ENCODE measurements around the gene IDH2. TPM values are rescaled to one million over a fixed set of nuclear protein-coding genes. Genes with fewer than 3 reads are reported as not detected.

The IDH2 gene
- total and polyA plus RNA-seq, 2 donors from 2014 or later: 87.0 to 545 TPM

DNA sequence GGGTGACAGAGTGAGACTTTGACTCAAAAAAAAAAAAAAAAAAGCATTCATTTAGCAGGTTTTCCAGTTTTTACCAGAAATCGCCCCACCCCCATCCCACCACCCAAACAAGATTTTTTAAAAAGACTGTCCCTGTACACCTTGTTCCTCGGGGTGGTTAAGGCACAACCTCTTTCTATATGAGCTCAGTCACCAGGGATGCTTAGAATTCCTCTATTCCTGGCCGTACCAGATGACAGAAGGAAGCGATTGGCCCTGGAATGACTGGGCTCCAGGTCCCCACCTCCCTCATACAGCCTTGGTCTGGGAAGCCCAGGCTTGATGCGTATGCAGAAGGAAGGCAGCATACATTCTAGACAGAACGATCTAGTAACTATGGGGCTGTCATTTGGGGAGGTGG lies 25.6 kb downstream of the IDH2 start:
- no peak for DNase-seq

DNA sequence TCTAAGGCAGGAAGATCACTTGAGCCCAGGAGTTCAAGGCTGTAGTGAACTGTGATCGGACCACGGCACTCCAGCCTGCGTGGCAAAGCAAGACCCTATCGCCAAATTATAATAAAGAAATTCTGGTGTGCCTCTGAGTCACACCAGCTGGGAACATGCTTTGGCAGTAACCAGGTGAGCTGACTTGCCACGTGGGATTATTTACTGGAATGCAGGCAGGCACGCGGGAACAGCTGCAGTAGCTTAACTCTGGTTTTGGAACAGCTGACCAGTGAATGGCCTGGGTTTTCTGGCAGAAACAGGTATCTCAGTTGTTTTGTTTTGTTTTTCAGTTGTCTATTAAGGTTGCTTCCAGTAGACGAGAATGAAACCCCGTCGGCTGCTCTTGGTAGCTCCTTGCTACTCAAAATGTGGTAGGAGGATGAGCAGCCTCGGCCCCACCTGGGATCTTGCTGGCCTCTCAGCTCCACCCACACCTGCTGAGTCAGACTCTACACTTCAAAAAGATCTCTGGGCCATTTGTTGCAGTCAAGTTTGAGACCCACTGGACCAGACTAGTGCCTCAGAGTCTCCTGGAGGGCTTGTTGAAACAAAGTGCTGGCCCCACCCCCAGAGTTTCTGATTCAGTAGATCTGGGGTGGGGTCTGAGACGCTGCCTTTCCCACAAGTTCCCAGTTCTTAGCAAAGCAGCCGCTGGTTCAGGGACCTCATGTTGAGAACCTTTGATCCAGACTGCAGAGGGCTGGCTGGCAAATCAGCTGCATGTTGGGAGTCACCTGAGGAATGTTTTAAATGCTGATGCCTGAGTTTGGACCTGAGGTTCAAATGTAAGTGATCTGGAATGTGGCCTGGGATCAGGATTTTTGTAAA lies 26.6 kb downstream of the IDH2 start:
- no peak for FAIRE-seq
- DNase-seq: peak in 3 of 5 donors; percentile 27 to 83 (median 55)
- H3K27ac ChIP-seq (ENCODE audit: low read depth in 2 of 2, low read length in 2 of 2): peak overlapping the region; percentile 85 to 91
- peaks cover 0 to 16% (median 7%) of the 10 kb centered on the region in 3 donors for H3K4me1 ChIP-seq (ENCODE audit: control insufficient read depth in 2 of 3, insufficient read depth in 2 of 3, low read depth in 1 of 3, low read length in 3 of 3)
- H3K4me3 ChIP-seq (ENCODE audit: low read length in 3 of 3): no peak overlapping the region
- H3K27me3 ChIP-seq (ENCODE audit: control insufficient read depth, insufficient read depth, low read length): no peaks in the 10 kb centered on the region
- intact Hi-C loops (cut with DNase I): loop anchor here (10.0 kb wide), 1 partner anchor 341 kb away; no protein-coding TSS in a partner anchor
- no peaks in the 10 kb centered on the region for H3K9me3 ChIP-seq (ENCODE audit: control insufficient read depth in 2 of 3, insufficient read depth in 1 of 3, low read length in 3 of 3)
- TF ChIP-seq, protein P1, sequence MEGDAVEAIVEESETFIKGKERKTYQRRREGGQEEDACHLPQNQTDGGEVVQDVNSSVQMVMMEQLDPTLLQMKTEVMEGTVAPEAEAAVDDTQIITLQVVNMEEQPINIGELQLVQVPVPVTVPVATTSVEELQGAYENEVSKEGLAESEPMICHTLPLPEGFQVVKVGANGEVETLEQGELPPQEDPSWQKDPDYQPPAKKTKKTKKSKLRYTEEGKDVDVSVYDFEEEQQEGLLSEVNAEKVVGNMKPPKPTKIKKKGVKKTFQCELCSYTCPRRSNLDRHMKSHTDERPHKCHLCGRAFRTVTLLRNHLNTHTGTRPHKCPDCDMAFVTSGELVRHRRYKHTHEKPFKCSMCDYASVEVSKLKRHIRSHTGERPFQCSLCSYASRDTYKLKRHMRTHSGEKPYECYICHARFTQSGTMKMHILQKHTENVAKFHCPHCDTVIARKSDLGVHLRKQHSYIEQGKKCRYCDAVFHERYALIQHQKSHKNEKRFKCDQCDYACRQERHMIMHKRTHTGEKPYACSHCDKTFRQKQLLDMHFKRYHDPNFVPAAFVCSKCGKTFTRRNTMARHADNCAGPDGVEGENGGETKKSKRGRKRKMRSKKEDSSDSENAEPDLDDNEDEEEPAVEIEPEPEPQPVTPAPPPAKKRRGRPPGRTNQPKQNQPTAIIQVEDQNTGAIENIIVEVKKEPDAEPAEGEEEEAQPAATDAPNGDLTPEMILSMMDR (IDR thresholded peaks at IDR 0.05; ENCODE audit: borderline replicate concordance, extremely low read depth, insufficient read depth): no peak
- peaks cover 2 to 18% (median 5%) of the 10 kb centered on the region in 3 donors for H3K36me3 ChIP-seq (ENCODE audit: control insufficient read depth in 2 of 3, insufficient read depth in 3 of 3, low read length in 3 of 3)
- H3K9ac ChIP-seq (ENCODE audit: low read length in 3 of 3): peak overlapping the region in 1 of 3 donors; percentile 30

More for the DNA sequence above, 25.6 kb downstream of the IDH2 start:
- Histone ChIP-seq H3K4me3 (ENCODE audit: low read length in 3 of 3) (no peak overlapping the region), H3K27ac (ENCODE audit: low read depth in 2 of 2, low read length in 2 of 2) (peak overlapping the region; percentile 50 to 91), H3K27me3 (ENCODE audit: control insufficient read depth, insufficient read depth, low read length) (no peaks in the 10 kb centered on the region), H3K36me3 (ENCODE audit: control insufficient read depth in 2 of 3, insufficient read depth in 3 of 3, low read length in 3 of 3) (peaks cover 2 to 22% (median 5%) of the 10 kb centered on the region in 3 donors), H3K4me1 (ENCODE audit: control insufficient read depth in 2 of 3, insufficient read depth in 2 of 3, low read depth in 1 of 3, low read length in 3 of 3) (peaks cover 0 to 16% (median 7%) of the 10 kb centered on the region in 3 donors), H3K9me3 (ENCODE audit: control insufficient read depth in 2 of 3, insufficient read depth in 1 of 3, low read length in 3 of 3) (no peaks in the 10 kb centered on the region), H3K9ac (ENCODE audit: low read length in 3 of 3) (peak overlapping the region in 1 of 3 donors; percentile 58)
- TF ChIP-seq, protein P1 (IDR thresholded peaks at IDR 0.05; ENCODE audit: borderline replicate concordance, extremely low read depth, insufficient read depth): no peak
- intact Hi-C loops (cut with DNase I): loop anchor here (10.0 kb wide), 1 partner anchor 342 kb away; no protein-coding TSS in a partner anchor
- no peak for FAIRE-seq

DNA sequence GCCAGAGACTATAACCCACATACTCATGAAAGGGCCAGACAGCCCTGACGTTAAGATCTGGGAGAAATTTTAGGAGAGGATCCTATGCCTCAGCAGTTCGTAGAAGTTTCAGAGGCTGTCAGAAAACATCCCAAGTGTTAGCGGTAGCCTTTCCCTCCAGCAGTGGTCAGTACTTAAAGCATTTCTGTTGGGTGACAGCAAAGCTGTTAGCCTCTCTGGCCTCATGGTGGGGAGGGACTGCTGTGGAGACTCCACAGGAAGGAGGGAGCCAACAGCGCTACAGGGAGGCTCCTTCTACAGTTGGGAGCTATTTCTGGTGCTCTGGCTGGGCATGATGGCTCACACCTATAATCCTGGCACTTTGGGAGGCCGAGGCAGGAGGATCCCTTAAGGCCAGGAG lies 27.4 kb downstream of the IDH2 start:
- intact Hi-C loops (cut with DNase I): loop anchor here (10.0 kb wide), 1 partner anchor 340 kb away; no protein-coding TSS in a partner anchor
- H3K4me3 ChIP-seq (ENCODE audit: low read length in 3 of 3): no peak overlapping the region
- peaks cover 2 to 18% (median 5%) of the 10 kb centered on the region in 3 donors for H3K36me3 ChIP-seq (ENCODE audit: control insufficient read depth in 2 of 3, insufficient read depth in 3 of 3, low read length in 3 of 3)
- peaks cover 0 to 16% (median 7%) of the 10 kb centered on the region in 3 donors for H3K4me1 ChIP-seq (ENCODE audit: control insufficient read depth in 2 of 3, insufficient read depth in 2 of 3, low read depth in 1 of 3, low read length in 3 of 3)
- FAIRE-seq (no peak), DNase-seq (no peak)
- no peaks in the 10 kb centered on the region for H3K9me3 ChIP-seq (ENCODE audit: control insufficient read depth in 2 of 3, insufficient read depth in 1 of 3, low read length in 3 of 3)
- no peak overlapping the region for H3K9ac ChIP-seq (ENCODE audit: low read length in 3 of 3)
- no peaks in the 10 kb centered on the region for H3K27me3 ChIP-seq (ENCODE audit: control insufficient read depth, insufficient read depth, low read length)
- TF ChIP-seq, protein P1 (IDR thresholded peaks at IDR 0.05; ENCODE audit: borderline replicate concordance, extremely low read depth, insufficient read depth): no peak
- H3K27ac ChIP-seq (ENCODE audit: low read depth in 2 of 2, low read length in 2 of 2): peak overlapping the region; percentile 85 to 91

Measured in kidney (tissue), 14 donors.